Esophagus muscularis mucosa (tissue), 4 donors: ENCODE results near the gene RAD51B. TPM values are rescaled to one million over a fixed set of nuclear protein-coding genes. Genes with fewer than 3 reads are reported as not detected.

ENCODE experiments used
- DNase-seq: peaks from one replicate; pipeline ENCODE4 v3.0.0-alpha.2; 2017; ENCODE audit errors: extremely low spot score
- H3K27ac ChIP-seq, 4 donors: fragments of 200-600 bp; sonication (generic); replicated peaks in 1 of 4; 1 replicate in 3 of 4; 2 replicates in 1 of 4; pipeline ENCODE4 v1.5.1; 2016 to 2019; ENCODE audit warnings: mild to moderate bottlenecking in 1 of 4
- H3K27me3 ChIP-seq, 4 donors: fragments of 200-600 bp; sonication (generic); one replicate each; pipeline versions ENCODE4 v1.5.1 to v1.6.0; 2016 to 2019
- H3K36me3 ChIP-seq, 4 donors: fragments of 200-600 bp; sonication (generic); one replicate each; pipeline ENCODE4 v1.5.1; 2016 to 2019
- H3K4me1 ChIP-seq, 4 donors: fragments of 200-600 bp; sonication (generic); one replicate each; pipeline ENCODE4 v1.5.1; 2016 to 2019
- H3K4me3 ChIP-seq, 4 donors: fragments of 200-600 bp; sonication (generic); 1 replicate in 2 of 4; 2 replicates in 2 of 4; pipeline ENCODE4 v1.5.1; 2016 to 2019; ENCODE audit warnings: mild to moderate bottlenecking in 4 of 4, moderate library complexity in 1 of 4
- H3K9me3 ChIP-seq, 4 donors: fragments of 200-600 bp; sonication (generic); 1 replicate in 3 of 4; 2 replicates in 1 of 4; pipeline ENCODE4 v1.5.1; 2016 to 2019
- CTCF ChIP-seq, 3 experiments: fragments of 200-600 bp in 2 of 3; fragments of 450-650 bp in 1 of 3; sonication (generic) in 2 of 3; IDR thresholded peaks; one replicate each; pipeline ENCODE4 v1.5.1; 2017 to 2019; ENCODE audit warnings: antibody characterized with exemption in 3 of 3, mild to moderate bottlenecking in 2 of 3, moderate library complexity in 1 of 3
- EP300 ChIP-seq: sonication (generic); formaldehyde crosslinking; IDR thresholded peaks from one replicate; pipeline ENCODE4 v1.6.1; 2017; ENCODE audit warnings: antibody characterized with exemption
- POLR2A ChIP-seq: fragments of 450-650 bp; IDR thresholded peaks from one replicate; pipeline ENCODE4 v1.6.1; 2017; ENCODE audit warnings: antibody characterized with exemption, moderate library complexity, mild to moderate bottlenecking, low read depth
- POLR2AphosphoS5 ChIP-seq, 2 donors: sonication (generic); formaldehyde crosslinking; IDR thresholded peaks; one replicate each; pipeline ENCODE4 v1.6.1; 2017; ENCODE audit warnings: antibody characterized with exemption in 2 of 2
- WGBS: methylation state at CpG from one replicate; pipeline ENCODE4 v1.1.5; 2018; 5-methylcytosine and 5-hydroxymethylcytosine counted together
- intact Hi-C: fragments of 100-400 bp; cut with DNase I; formaldehyde crosslinking; loops from one replicate; pipeline ENCODE4 v1.15.1; 2023
- total RNA-seq, 4 donors: library from RNA; depleted of rRNA; stranded (reverse); fragments of >200 nt; gene quantifications; one replicate each; pipeline versions ENCODE4 v1.1.0 to v1.2.1, GENCODE V29; 2016

Gene RAD51B
- total RNA-seq, 4 donors from 2014 or later = 2.8 to 11.1 (median 5.1) TPM

DNA sequence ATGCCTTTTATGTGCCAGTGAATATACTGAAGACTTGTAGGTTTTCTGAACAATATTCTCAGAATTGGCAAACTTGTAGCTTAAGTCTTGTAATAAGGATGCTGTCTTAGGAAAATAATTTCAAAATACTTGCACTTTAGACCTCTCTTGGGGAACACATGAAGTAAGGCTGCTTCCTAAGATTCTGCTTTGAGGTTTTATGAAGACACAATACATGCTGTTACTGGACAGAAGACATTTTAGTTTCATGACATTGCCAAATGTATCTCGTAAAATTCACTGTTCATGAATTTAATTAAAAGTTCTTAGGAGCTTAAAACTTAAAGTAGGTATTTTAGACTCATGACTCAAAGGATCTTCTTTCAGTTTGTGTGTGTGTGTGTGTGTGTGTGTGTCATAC, 80.7 kb downstream of the RAD51B start:
- WGBS = 69% methylated on average over 1 of the region's 1 CpG
- no peak for DNase-seq
- H3K27ac ChIP-seq = no peak overlapping the region
- H3K4me1 ChIP-seq = no peaks in the 10 kb centered on the region
- intact Hi-C loops = no loop called here
- TF ChIP-seq CTCF (IDR thresholded peaks at IDR 0.05) = no peak
- TF ChIP-seq POLR2AphosphoS5 (IDR thresholded peaks at IDR 0.05) = no peak
- TF ChIP-seq POLR2A = no peak
- TF ChIP-seq EP300 = no peak
- H3K9me3 ChIP-seq = no peaks in the 10 kb centered on the region
- H3K36me3 ChIP-seq = no peaks in the 10 kb centered on the region
- no peak overlapping the region for H3K4me3 ChIP-seq
- no peaks in the 10 kb centered on the region for H3K27me3 ChIP-seq

GRCh38 chr14:67908052-67908754, 88.6 kb downstream of the RAD51B start:
- intact Hi-C loops = no loop called here
- DNase-seq = no peak
- TF ChIP-seq EP300 (no peak), POLR2AphosphoS5 (IDR thresholded peaks at IDR 0.05) (no peak), POLR2A (no peak), CTCF (IDR thresholded peaks at IDR 0.05) (no peak)
- no peak overlapping the region for H3K27ac ChIP-seq
- H3K4me3 ChIP-seq = no peak overlapping the region
- no peaks in the 10 kb centered on the region for H3K36me3 ChIP-seq
- no peaks in the 10 kb centered on the region for H3K27me3 ChIP-seq
- H3K9me3 ChIP-seq = no peaks in the 10 kb centered on the region
- no peaks in the 10 kb centered on the region for H3K4me1 ChIP-seq

- DNase-seq = no peak
- Histone ChIP-seq H3K36me3 (no peaks in the 10 kb centered on the region), H3K9me3 (no peaks in the 10 kb centered on the region), H3K4me1 (no peaks in the 10 kb centered on the region), H3K4me3 (no peak overlapping the region), H3K27me3 (no peaks in the 10 kb centered on the region), H3K27ac (no peak overlapping the region)
- TF ChIP-seq CTCF (IDR thresholded peaks at IDR 0.05) (no peak), POLR2AphosphoS5 (IDR thresholded peaks at IDR 0.05) (no peak), POLR2A (no peak), EP300 (no peak)
- 60% methylated on average over 2 of the region's 2 CpGs for WGBS
- intact Hi-C loops = no loop called here
Observed at GRCh38 chr14:67911562-67911961, 92.0 kb downstream of the RAD51B start.

DNA sequence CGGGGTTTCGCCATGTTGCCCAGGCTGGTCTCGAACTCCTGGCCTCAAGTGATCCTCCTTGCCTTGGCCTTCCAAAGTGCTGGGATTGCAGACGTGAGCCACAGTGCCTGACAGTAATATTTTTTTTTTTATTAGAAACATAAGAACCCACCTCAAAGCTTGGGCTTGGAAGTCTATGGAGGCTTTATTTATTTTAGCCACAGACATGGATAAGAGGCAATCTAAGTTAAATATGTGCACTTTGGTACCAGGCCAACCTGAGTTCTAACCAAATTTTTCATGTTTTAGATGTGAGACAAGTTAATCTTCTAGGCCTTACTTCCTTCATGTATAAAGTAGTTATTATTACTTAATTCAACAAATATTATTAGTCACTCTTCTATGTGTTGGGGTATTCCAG, 96.9 kb downstream of the RAD51B start:
- H3K9me3 ChIP-seq = no peaks in the 10 kb centered on the region
- no peak overlapping the region for H3K4me3 ChIP-seq
- intact Hi-C loops = no loop called here
- no peak for DNase-seq
- 95% methylated on average over 4 of the region's 4 CpGs for WGBS
- TF ChIP-seq EP300 = no peak
- no peak for TF ChIP-seq POLR2AphosphoS5 (IDR thresholded peaks at IDR 0.05)
- TF ChIP-seq CTCF (IDR thresholded peaks at IDR 0.05) = no peak
- no peak for TF ChIP-seq POLR2A
- H3K27me3 ChIP-seq = no peaks in the 10 kb centered on the region
- peaks cover 0 to 13% (median 10%) of the 10 kb centered on the region in 4 donors for H3K4me1 ChIP-seq
- H3K27ac ChIP-seq = no peak overlapping the region
- H3K36me3 ChIP-seq = no peaks in the 10 kb centered on the region

DNA sequence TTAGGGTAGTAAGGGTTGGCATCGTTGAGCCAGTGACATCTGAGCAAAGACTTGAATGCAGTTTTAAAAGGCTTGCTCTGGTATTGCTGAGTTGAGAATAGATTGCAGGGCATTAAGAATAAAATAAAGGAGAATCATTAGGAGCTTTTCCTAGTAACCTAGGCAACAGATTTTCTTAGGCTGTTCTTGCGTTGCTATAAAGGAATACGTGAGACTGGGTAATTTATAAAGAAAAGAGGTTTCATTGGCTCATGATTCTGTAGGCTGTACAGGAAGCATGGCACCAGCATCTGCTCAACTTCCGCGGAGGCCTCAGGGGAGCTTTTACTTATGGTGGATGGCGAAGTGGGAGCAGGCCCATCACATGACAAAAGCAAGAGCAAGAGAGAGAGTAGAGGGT, 97.4 kb downstream of the RAD51B start:
- Histone ChIP-seq H3K4me3 (no peak overlapping the region), H3K36me3 (no peaks in the 10 kb centered on the region), H3K27me3 (no peaks in the 10 kb centered on the region), H3K9me3 (no peaks in the 10 kb centered on the region), H3K4me1 (peaks cover 0 to 13% (median 10%) of the 10 kb centered on the region in 4 donors), H3K27ac (no peak overlapping the region)
- TF ChIP-seq POLR2AphosphoS5 (IDR thresholded peaks at IDR 0.05) = no peak
- TF ChIP-seq POLR2A = no peak
- TF ChIP-seq CTCF (IDR thresholded peaks at IDR 0.05) = no peak
- TF ChIP-seq EP300 = no peak
- no peak for DNase-seq
- intact Hi-C loops = no loop called here
- WGBS = 92% methylated on average over 6 of the region's 6 CpGs
